ENCODE data around the gene RAPGEF6. TPM values are rescaled to one million over a fixed set of nuclear protein-coding genes. Genes with fewer than 3 reads are reported as not detected.
A peak's percentile ranks its signal among the peaks of the same experiment; 100 is the strongest.

RAPGEF6 gene
- total RNA-seq, 1 experiment from 2014 or later: 17.4 TPM

GRCh38 chr5:131570757-131571156 is 64.3 kb downstream of the RAPGEF6 start:
- Mint-ChIP-seq H3K27ac (ENCODE audit: unreplicated experiment) (no peak overlapping the region), H3K36me3 (ENCODE audit: insufficient read depth, unreplicated experiment) (no peaks in the 10 kb centered on the region), H3K27me3 (ENCODE audit: insufficient read depth, unreplicated experiment) (no peaks in the 10 kb centered on the region), H3K4me3 (ENCODE audit: unreplicated experiment) (no peak overlapping the region), H3K4me1 (ENCODE audit: low read depth, unreplicated experiment) (no peaks in the 10 kb centered on the region), H3K9me3 (ENCODE audit: unreplicated experiment) (peaks cover 18% of the 10 kb centered on the region)
- TF ChIP-seq CTCF (IDR thresholded peaks at IDR 0.05; ENCODE audit: insufficient read depth in 1 of 2, low read depth in 1 of 2, low read length in 1 of 2, severe bottlenecking in 1 of 2, unreplicated experiment in 1 of 2): no peak
- Histone ChIP-seq H3K27me3 (replicated peaks; ENCODE audit: control insufficient read depth, insufficient read depth, low read length) (no peaks in the 10 kb centered on the region), H3K4me3 (ENCODE audit: low read depth, low read length) (no peak overlapping the region), H3K4me1 (no peaks in the 10 kb centered on the region), H3K36me3 (ENCODE audit: control insufficient read depth, insufficient read depth, low read length) (no peaks in the 10 kb centered on the region), H3K9me3 (no peaks in the 10 kb centered on the region)
- CTCF ChIA-PET: no interaction called here
- DNase-seq: no peak
- POLR2A ChIA-PET: no interaction called here
- intact Hi-C loops (cut with micrococcal nuclease; ENCODE audit: unreplicated experiment): no loop called here
- BruUV-seq (replicated peaks): no TSS peak

DNA sequence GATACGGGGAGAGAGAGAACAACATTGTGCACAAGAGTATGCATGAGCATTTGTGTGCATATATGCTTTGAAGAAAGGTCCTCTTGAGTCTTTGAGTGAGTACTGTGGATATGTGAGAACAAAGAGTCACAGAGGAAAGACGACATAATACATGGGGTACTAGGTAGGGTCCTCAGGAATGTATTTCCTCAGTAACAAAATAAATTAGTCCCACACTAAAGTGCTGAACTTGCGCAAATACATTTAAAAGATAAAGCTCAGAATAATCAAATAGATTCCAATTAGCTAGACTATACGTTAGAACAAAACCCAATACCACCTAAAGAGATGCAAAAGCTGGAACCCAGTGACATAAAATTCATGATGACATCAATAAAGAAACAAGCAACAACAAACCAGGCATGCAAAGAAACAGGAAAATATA is 70.8 kb downstream of the RAPGEF6 start:
- intact Hi-C loops (cut with micrococcal nuclease; ENCODE audit: unreplicated experiment): no loop called here
- H3K9me3 ChIP-seq: no peaks in the 10 kb centered on the region
- no peaks in the 10 kb centered on the region for H3K36me3 Mint-ChIP-seq (ENCODE audit: insufficient read depth, unreplicated experiment)
- no peaks in the 10 kb centered on the region for H3K27me3 Mint-ChIP-seq (ENCODE audit: insufficient read depth, unreplicated experiment)
- peaks cover 9% of the 10 kb centered on the region for H3K4me1 Mint-ChIP-seq (ENCODE audit: low read depth, unreplicated experiment)
- ChIA-PET POLR2A (no interaction called here), CTCF (interaction anchor here (0.5 to 0.6 kb wide), 3 partner anchors 42 to 300 kb away, joined by 3 to 4 read pairs (median 3); partner anchors contain the start of gene CDC42SE2)
- no peak overlapping the region for H3K4me3 ChIP-seq (ENCODE audit: low read depth, low read length)
- H3K4me3 Mint-ChIP-seq (ENCODE audit: unreplicated experiment): no peak overlapping the region
- no peak overlapping the region for H3K27ac Mint-ChIP-seq (ENCODE audit: unreplicated experiment)
- H3K4me1 ChIP-seq: no peaks in the 10 kb centered on the region
- no peak for DNase-seq
- no peaks in the 10 kb centered on the region for H3K9me3 Mint-ChIP-seq (ENCODE audit: unreplicated experiment)
- H3K27me3 ChIP-seq (replicated peaks; ENCODE audit: control insufficient read depth, insufficient read depth, low read length): no peaks in the 10 kb centered on the region
- TF ChIP-seq CTCF (IDR thresholded peaks at IDR 0.05; ENCODE audit: insufficient read depth in 1 of 2, low read depth in 1 of 2, low read length in 1 of 2, severe bottlenecking in 1 of 2, unreplicated experiment in 1 of 2): peak in 1 of 2 experiments; percentile 0
- H3K36me3 ChIP-seq (ENCODE audit: control insufficient read depth, insufficient read depth, low read length): 0 out of 2 replicates have a peak, but pooled peaks cover 1% of the 10 kb centered on the region
- no TSS peak for BruUV-seq (replicated peaks)

GRCh38 chr5:131563434-131564228 is 71.4 kb downstream of the RAPGEF6 start:
- POLR2A ChIA-PET: no interaction called here
- CTCF ChIA-PET: interaction anchor here (0.5 to 0.6 kb wide), 3 partner anchors 42 to 300 kb away, joined by 3 to 4 read pairs (median 3); partner anchors contain the start of gene CDC42SE2
- TF ChIP-seq CTCF (IDR thresholded peaks at IDR 0.05; ENCODE audit: insufficient read depth in 1 of 2, low read depth in 1 of 2, low read length in 1 of 2, severe bottlenecking in 1 of 2, unreplicated experiment in 1 of 2): peak; percentile 21 to 40

More at GRCh38 chr5:131563434-131564228, 71.4 kb downstream of the RAPGEF6 start:
- intact Hi-C loops (cut with micrococcal nuclease; ENCODE audit: unreplicated experiment): no loop called here
- no peak overlapping the region for H3K27ac Mint-ChIP-seq (ENCODE audit: unreplicated experiment)
- Histone ChIP-seq H3K36me3 (ENCODE audit: control insufficient read depth, insufficient read depth, low read length) (0 out of 2 replicates have a peak, but pooled peaks cover 1% of the 10 kb centered on the region), H3K4me3 (ENCODE audit: low read depth, low read length) (no peak overlapping the region), H3K4me1 (no peaks in the 10 kb centered on the region), H3K9me3 (no peaks in the 10 kb centered on the region), H3K27me3 (replicated peaks; ENCODE audit: control insufficient read depth, insufficient read depth, low read length) (no peaks in the 10 kb centered on the region)
- H3K27me3 Mint-ChIP-seq (ENCODE audit: insufficient read depth, unreplicated experiment): no peaks in the 10 kb centered on the region
- H3K4me3 Mint-ChIP-seq (ENCODE audit: unreplicated experiment): no peak overlapping the region
- no TSS peak for BruUV-seq (replicated peaks)
- no peaks in the 10 kb centered on the region for H3K9me3 Mint-ChIP-seq (ENCODE audit: unreplicated experiment)
- H3K4me1 Mint-ChIP-seq (ENCODE audit: low read depth, unreplicated experiment): peaks cover 9% of the 10 kb centered on the region
- no peak for DNase-seq
- H3K36me3 Mint-ChIP-seq (ENCODE audit: insufficient read depth, unreplicated experiment): no peaks in the 10 kb centered on the region
